ENCODE results near the gene ANKRD31.

The ANKRD31 gene

DNA sequence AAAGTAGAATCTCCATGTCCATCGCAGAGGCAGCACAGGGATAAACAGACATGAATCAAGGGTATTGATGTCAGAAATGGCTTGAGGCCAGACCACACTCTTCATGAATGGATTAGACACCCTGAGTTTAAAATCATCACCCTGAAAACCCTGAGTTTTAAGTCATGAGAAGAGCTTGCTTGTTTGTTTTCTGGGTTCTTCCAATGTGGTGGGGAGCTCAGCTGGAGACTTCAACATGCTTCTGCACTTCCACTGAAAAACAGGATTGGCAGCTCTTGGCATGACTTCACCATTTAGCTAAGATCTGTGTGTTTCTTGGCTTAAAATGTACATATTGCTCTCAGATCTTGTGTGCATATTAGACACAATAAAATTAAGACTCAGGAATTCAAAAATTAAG is 194.2 kb downstream of the ANKRD31 start:
- in situ Hi-C loops (cut with MboI; ENCODE audit: low sequenced_read_pairs) = no loop called here

GRCh38 chr5:75040973-75041372 is 195.7 kb downstream of the ANKRD31 start:
- in situ Hi-C loops (cut with MboI; ENCODE audit: low sequenced_read_pairs) = no loop called here

GRCh38 chr5:75037106-75037505 is 199.6 kb downstream of the ANKRD31 start:
- in situ Hi-C loops (cut with MboI; ENCODE audit: low sequenced_read_pairs) = no loop called here

DNA sequence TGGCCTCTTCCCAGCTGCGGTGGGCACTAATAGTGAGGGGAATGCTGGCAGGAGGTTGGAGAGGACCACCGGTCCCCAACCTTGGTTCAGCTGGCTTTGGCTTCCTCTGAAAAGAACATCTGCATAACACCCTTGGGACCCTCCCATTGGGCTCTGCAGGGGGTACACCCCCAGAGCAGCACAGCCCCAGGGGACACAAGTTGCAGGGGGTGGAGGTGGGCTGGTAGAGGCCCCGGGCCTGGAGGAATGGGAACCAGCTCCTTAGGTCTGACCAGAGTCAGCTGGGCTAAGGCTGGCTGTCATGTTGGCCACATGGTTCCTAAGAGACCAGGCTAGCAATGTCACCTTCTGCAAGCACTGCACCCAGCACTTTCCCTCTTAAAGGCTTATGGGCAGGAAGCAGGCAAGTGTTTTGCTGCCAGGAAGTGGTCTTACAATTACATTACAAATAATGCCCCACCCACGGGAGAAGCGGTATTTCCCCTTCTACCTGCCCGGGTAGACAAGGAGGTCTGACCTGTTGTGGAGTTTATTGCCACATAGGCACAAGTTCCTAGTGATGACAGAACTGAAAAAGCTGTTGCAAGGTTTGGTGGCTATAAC is 202.4 kb downstream of the ANKRD31 start:
- in situ Hi-C loops (cut with MboI; ENCODE audit: low sequenced_read_pairs) = no loop called here

- in situ Hi-C loops (cut with MboI; ENCODE audit: low sequenced_read_pairs) = no loop called here
Measured at GRCh38 chr5:75031366-75031765, 205.3 kb downstream of the ANKRD31 start.

DNA sequence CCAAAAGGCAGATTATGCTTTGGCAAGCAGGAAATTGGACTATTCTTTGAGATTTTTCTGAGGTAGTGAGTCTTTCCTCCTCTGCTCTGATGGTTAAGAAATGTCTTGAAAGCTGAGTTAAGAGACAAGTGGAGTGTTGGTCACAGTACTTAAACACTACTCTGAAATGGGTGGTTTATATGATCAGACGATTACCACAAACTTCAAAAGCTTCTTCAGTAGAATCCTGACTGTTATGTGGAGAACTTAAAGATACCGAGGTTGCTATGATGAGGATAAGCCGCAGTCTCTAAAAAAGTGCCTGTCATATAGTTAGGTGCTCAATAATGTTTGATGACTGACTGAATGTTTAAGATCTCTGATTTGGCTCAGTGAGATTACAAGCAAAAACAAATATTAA is 208.6 kb downstream of the ANKRD31 start:
- in situ Hi-C loops (cut with MboI; ENCODE audit: low sequenced_read_pairs) = no loop called here

DNA sequence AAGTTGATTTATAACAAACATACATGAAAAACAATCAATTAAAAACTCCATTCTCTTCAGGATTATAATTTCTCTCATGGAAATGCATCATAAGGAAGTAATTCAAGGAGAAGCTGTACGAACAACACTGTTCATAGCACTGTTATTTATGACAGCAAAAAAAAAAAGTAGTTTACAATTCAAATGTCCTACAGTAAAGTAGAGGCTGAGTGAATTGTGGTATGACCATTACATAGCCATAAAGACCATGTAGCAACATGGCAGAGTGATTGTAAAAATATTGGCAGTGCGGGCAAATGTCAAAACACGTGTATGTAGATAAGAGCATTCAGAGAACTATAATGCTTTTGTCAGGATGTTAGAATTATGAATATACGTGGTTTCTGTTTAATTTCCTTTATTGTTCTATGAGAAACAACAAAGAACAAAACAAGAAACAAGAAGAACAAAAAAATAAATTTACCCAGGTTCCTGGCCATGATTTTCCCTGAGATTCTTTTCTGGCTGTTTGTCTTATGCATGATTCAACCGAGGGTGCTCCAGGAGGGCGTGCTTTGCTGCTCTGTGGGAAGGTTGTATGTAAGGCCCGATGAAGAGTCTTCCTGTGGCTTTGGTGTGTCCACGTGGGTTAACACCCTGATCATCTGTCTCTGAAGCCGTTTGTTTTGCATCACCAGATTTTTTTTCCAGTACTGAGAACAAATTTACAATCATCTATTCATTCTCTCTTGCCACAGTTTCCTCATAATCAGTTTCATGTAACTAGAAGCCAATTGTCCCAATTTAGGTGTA is 213.1 kb downstream of the ANKRD31 start:
- in situ Hi-C loops (cut with MboI; ENCODE audit: low sequenced_read_pairs) = no loop called here

DNA sequence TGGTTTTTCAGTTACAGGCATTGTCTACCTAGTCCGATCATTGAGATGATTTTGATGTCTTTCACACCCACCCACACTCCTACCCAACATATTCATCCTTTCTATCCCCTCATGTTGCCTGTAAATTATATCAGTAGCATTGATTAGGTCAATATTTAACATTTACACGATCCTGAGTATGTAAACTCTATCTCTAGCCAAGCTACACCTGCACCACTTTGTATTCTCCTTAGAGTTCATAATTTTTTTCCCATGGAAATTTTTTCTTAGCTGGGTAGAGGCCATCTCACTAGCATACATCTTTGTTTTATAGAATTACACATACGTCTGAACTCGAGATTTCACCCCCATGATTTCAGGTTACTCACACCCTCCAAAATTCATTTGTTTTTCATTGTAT is 214.9 kb downstream of the ANKRD31 start:
- in situ Hi-C loops (cut with MboI; ENCODE audit: low sequenced_read_pairs) = no loop called here

DNA sequence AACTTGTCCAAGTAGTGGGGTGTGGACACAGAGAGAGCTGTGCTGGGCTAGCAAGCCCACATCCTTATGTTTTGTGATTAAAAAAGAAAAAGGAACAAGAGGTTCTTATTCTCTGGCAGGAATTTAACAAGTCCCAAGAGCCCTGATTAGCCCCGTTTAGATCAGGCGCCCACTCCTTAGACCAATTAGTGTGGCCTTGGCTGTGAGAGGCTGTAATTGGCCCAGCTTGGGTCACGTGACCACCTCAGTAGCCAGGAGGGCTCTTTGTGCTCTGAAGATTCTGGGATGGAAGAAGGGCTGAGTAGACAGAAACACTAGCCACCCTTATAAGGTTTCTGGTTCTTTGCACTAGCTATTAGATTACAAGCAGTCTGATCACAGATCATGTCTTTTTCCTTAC is 215.5 kb downstream of the ANKRD31 start:
- in situ Hi-C loops (cut with MboI; ENCODE audit: low sequenced_read_pairs) = no loop called here

GRCh38 chr5:75020016-75020656 is 216.5 kb downstream of the ANKRD31 start:
- in situ Hi-C loops (cut with MboI; ENCODE audit: low sequenced_read_pairs) = no loop called here

GRCh38 chr5:75018805-75019587 is 217.7 kb downstream of the ANKRD31 start:
- in situ Hi-C loops (cut with MboI; ENCODE audit: low sequenced_read_pairs) = no loop called here
